Effector CD8-positive, alpha-beta T cell (primary cell): ENCODE data around the gene ADO.
A peak's percentile ranks its signal among the peaks of the same experiment; 100 is the strongest.
"Not testable (repeated sequence)": the region's sequence is repeated elsewhere in the genome, so short reads cannot be mapped to it uniquely, and the experiment has no call there.

Source experiments
- DNase-seq: peaks from one replicate; lab custom pipeline; 2025; lab: John Stamatoyannopoulos, UW
- total RNA-seq, 4 experiments: gene quantifications; one replicate each; lab custom pipeline; 2026; lab: John Stamatoyannopoulos, UW

The ADO gene
- total RNA-seq, result 42.0 to 128 (median 45.2) reads per million in 4 experiments

- DNase-seq, result peak; percentile 68
Observed at GRCh38 chr10:62804356-62805230, at the start of gene ADO. Gene ADO, plus strand, starts transcription at chr10:62804720. Its CDS starts 340 bp downstream, at chr10:62805060.

- no peak for DNase-seq
Observed at GRCh38 chr10:62754963-62755362, 49.6 kb upstream of the ADO start.

- DNase-seq, result no peak
Observed at GRCh38 chr10:62755662-62756653, 48.6 kb upstream of the ADO start.

GRCh38 chr10:62759599-62760175 lies 44.8 kb upstream of the ADO start:
- no peak for DNase-seq

- no peak for DNase-seq
Observed at GRCh38 chr10:62760401-62760800, 44.1 kb upstream of the ADO start.

- DNase-seq, result no peak
Observed at GRCh38 chr10:62761115-62761514, 43.4 kb upstream of the ADO start.

- no peak for DNase-seq
Observed at GRCh38 chr10:62763155-62763554, 41.4 kb upstream of the ADO start.

GRCh38 chr10:62764011-62764410 lies 40.5 kb upstream of the ADO start:
- DNase-seq, result no peak

- no peak for DNase-seq
Observed at GRCh38 chr10:62765726-62766125, 38.8 kb upstream of the ADO start.

GRCh38 chr10:62766386-62766785 lies 38.1 kb upstream of the ADO start:
- DNase-seq, result no peak

GRCh38 chr10:62769574-62770242 lies 34.8 kb upstream of the ADO start:
- DNase-seq, result no peak

- DNase-seq, result no peak
Observed at GRCh38 chr10:62772186-62772974, 32.1 kb upstream of the ADO start.

- DNase-seq, result no peak
Observed at GRCh38 chr10:62778125-62778524, 26.4 kb upstream of the ADO start.

- DNase-seq, result peak; percentile 72
Observed at GRCh38 chr10:62779487-62780248, 24.9 kb upstream of the ADO start.

GRCh38 chr10:62784537-62784936 lies 20.0 kb upstream of the ADO start:
- DNase-seq, result not testable (repeated sequence)

- DNase-seq, result not testable (repeated sequence)
Observed at GRCh38 chr10:62788285-62788684, 16.2 kb upstream of the ADO start.

- no peak for DNase-seq
Observed at GRCh38 chr10:62788861-62789467, 15.6 kb upstream of the ADO start.

GRCh38 chr10:62790019-62790555 lies 14.4 kb upstream of the ADO start:
- no peak for DNase-seq

- no peak for DNase-seq
Observed at GRCh38 chr10:62790571-62790970, 13.9 kb upstream of the ADO start.
